ENCODE results near the gene ANKRD40. TPM values are rescaled to one million over a fixed set of nuclear protein-coding genes. Genes with fewer than 3 reads are reported as not detected.
A peak's percentile ranks its signal among the peaks of the same experiment; 100 is the strongest.

ANKRD40 gene
- total RNA-seq, 3 donors from 2014 or later, result 26.8 to 86.0 (median 29.6) TPM

- Histone ChIP-seq H3K4me1 (ENCODE audit: low read depth) (peaks cover 22% of the 10 kb centered on the region), H3K9me3 (no peaks in the 10 kb centered on the region), H3K36me3 (ENCODE audit: low read depth) (peaks cover 14% of the 10 kb centered on the region), H3K4me3 (no peak overlapping the region)
- no peak for TF ChIP-seq CTCF (IDR thresholded peaks at IDR 0.05)
- DNase-seq (no peak), ATAC-seq (no peak)
- intact Hi-C loops (cut with DNase I, micrococcal nuclease), result no loop called here
These were observed 29.5 kb upstream of the ANKRD40 start for GRCh38 chr17:50737118-50737698.

GRCh38 chr17:50735287-50735686 is 27.6 kb upstream of the ANKRD40 start:
- Histone ChIP-seq H3K4me1 (ENCODE audit: low read depth) (peaks cover 37% of the 10 kb centered on the region), H3K9me3 (no peaks in the 10 kb centered on the region), H3K36me3 (ENCODE audit: low read depth) (peaks cover 4% of the 10 kb centered on the region), H3K4me3 (no peak overlapping the region)
- DNase-seq (no peak), ATAC-seq (no peak)
- TF ChIP-seq CTCF (IDR thresholded peaks at IDR 0.05), result no peak
- intact Hi-C loops (cut with DNase I, micrococcal nuclease), result no loop called here

GRCh38 chr17:50731575-50732460 is 24.1 kb upstream of the ANKRD40 start:
- no peak for TF ChIP-seq CTCF (IDR thresholded peaks at IDR 0.05)
- H3K4me3 ChIP-seq, result no peak overlapping the region
- H3K9me3 ChIP-seq, result no peaks in the 10 kb centered on the region
- intact Hi-C loops (cut with DNase I, micrococcal nuclease), result no loop called here
- peaks cover 68% of the 10 kb centered on the region for H3K4me1 ChIP-seq (ENCODE audit: low read depth)
- ATAC-seq (peak; percentile 57), DNase-seq (no peak)
- H3K36me3 ChIP-seq (ENCODE audit: low read depth), result no peaks in the 10 kb centered on the region

GRCh38 chr17:50728881-50729765 is 21.4 kb upstream of the ANKRD40 start:
- no peak for TF ChIP-seq CTCF (IDR thresholded peaks at IDR 0.05)
- H3K9me3 ChIP-seq, result no peaks in the 10 kb centered on the region
- H3K36me3 ChIP-seq (ENCODE audit: low read depth), result no peaks in the 10 kb centered on the region
- intact Hi-C loops (cut with DNase I, micrococcal nuclease), result no loop called here
- no peak overlapping the region for H3K4me3 ChIP-seq
- H3K4me1 ChIP-seq (ENCODE audit: low read depth), result peaks cover 77% of the 10 kb centered on the region
- ATAC-seq (no peak), DNase-seq (no peak)

- TF ChIP-seq CTCF (IDR thresholded peaks at IDR 0.05), result no peak
- intact Hi-C loops (cut with DNase I, micrococcal nuclease), result no loop called here
- Histone ChIP-seq H3K36me3 (ENCODE audit: low read depth) (no peaks in the 10 kb centered on the region), H3K4me3 (no peak overlapping the region), H3K4me1 (ENCODE audit: low read depth) (peaks cover 81% of the 10 kb centered on the region), H3K9me3 (no peaks in the 10 kb centered on the region)
- ATAC-seq, result peak; percentile 52
- no peak for DNase-seq
These were observed 20.4 kb upstream of the ANKRD40 start for GRCh38 chr17:50728112-50728429.
